Ascending aorta (tissue), 2 donors: Measurements from ENCODE around the gene PYGL. TPM values are rescaled to one million over a fixed set of nuclear protein-coding genes. Genes with fewer than 3 reads are reported as not detected.
"Not testable (repeated sequence)": the region's sequence is repeated elsewhere in the genome, so short reads cannot be mapped to it uniquely, and the experiment has no call there.

Experiments used
- DNase-seq, 2 donors: peaks; one replicate each; pipeline ENCODE4 v3.0.0-alpha.2; 2019; ENCODE audit warnings: low spot score in 2 of 2
- H3K27ac ChIP-seq, 2 donors: fragments of 200-600 bp; sonication (generic); one replicate each; pipeline ENCODE4 v1.5.1; 2016 to 2017; ENCODE audit warnings: mild to moderate bottlenecking in 1 of 2
- H3K27me3 ChIP-seq: fragments of 200-600 bp; sonication (generic); one replicate; pipeline ENCODE4 v1.5.1; 2017
- H3K36me3 ChIP-seq, 2 donors: fragments of 200-600 bp; sonication (generic); one replicate each; pipeline ENCODE4 v1.5.1; 2016
- H3K4me1 ChIP-seq, 2 donors: fragments of 200-600 bp; sonication (generic); one replicate each; pipeline ENCODE4 v1.5.1; 2016 to 2017; ENCODE audit warnings: mild to moderate bottlenecking in 1 of 2
- H3K4me3 ChIP-seq, 2 donors: fragments of 200-600 bp; sonication (generic); one replicate each; pipeline ENCODE4 v1.5.1; 2016 to 2017; ENCODE audit warnings: mild to moderate bottlenecking in 1 of 2
- H3K9me3 ChIP-seq, 2 donors: fragments of 200-600 bp; sonication (generic); one replicate each; pipeline ENCODE4 v1.5.1; 2016
- CTCF ChIP-seq, 3 experiments: fragments of 200-600 bp in 2 of 3; fragments of 450-650 bp in 1 of 3; sonication (generic) in 2 of 3; IDR thresholded peaks; one replicate each; pipeline ENCODE4 v1.5.1; 2016 to 2019; ENCODE audit warnings: antibody characterized with exemption in 3 of 3, mild to moderate bottlenecking in 1 of 3, moderate library complexity in 1 of 3
- intact Hi-C: fragments of 100-400 bp; cut with DNase I; formaldehyde crosslinking; loops from one replicate; pipeline ENCODE4 v1.15.1; 2023
- total RNA-seq: library from RNA; depleted of rRNA; stranded (reverse); fragments of >200 nt; gene quantifications from one replicate; pipeline ENCODE4 v1.1.0, GENCODE V29; 2016

The PYGL gene
- total RNA-seq, 1 donor from 2014 or later, result 13.8 TPM

GRCh38 chr14:50961605-50962221 lies 17.4 kb upstream of the PYGL start:
- Histone ChIP-seq H3K9me3 (no peaks in the 10 kb centered on the region), H3K4me3 (peak overlapping the region; percentile 23), H3K27ac (peak overlapping the region; percentile 39 to 78), H3K4me1 (peaks cover 8 to 17% of the 10 kb centered on the region in 2 donors), H3K36me3 (no peaks in the 10 kb centered on the region), H3K27me3 (no peaks in the 10 kb centered on the region)
- no peak for DNase-seq
- TF ChIP-seq CTCF (IDR thresholded peaks at IDR 0.05), result no peak
- intact Hi-C loops, result loop anchor here (1.0 to 5.0 kb wide), 4 partner anchors 17 to 294 kb away; partner anchors contain the start of genes PYGL, SAV1 and TRIM9

GRCh38 chr14:50957296-50957695 lies 13.0 kb upstream of the PYGL start:
- intact Hi-C loops, result no loop called here
- Histone ChIP-seq H3K4me3 (peak overlapping the region in 1 of 2 donors; percentile 34), H3K27me3 (no peaks in the 10 kb centered on the region), H3K4me1 (peaks cover 4 to 13% of the 10 kb centered on the region in 2 donors), H3K9me3 (no peaks in the 10 kb centered on the region), H3K27ac (peak overlapping the region in 1 of 2 donors; percentile 27), H3K36me3 (no peaks in the 10 kb centered on the region)
- TF ChIP-seq CTCF (IDR thresholded peaks at IDR 0.05), result no peak
- DNase-seq, result no peak

- H3K27me3 ChIP-seq, H3K9me3 ChIP-seq, H3K4me3 ChIP-seq, H3K4me1 ChIP-seq, H3K36me3 ChIP-seq, DNase-seq, H3K27ac ChIP-seq, intact Hi-C loops: not testable (repeated sequence)
These were observed 12.1 kb upstream of the PYGL start for GRCh38 chr14:50956421-50956820.

GRCh38 chr14:50955373-50956043 lies 11.2 kb upstream of the PYGL start:
- peak in 1 of 3 experiments; percentile 7 for TF ChIP-seq CTCF (IDR thresholded peaks at IDR 0.05)
- Histone ChIP-seq H3K27ac (no peak overlapping the region), H3K4me3 (no peak overlapping the region), H3K9me3 (no peaks in the 10 kb centered on the region), H3K36me3 (no peaks in the 10 kb centered on the region), H3K4me1 (peaks cover 0 to under 1% of the 10 kb centered on the region in 2 donors), H3K27me3 (no peaks in the 10 kb centered on the region)
- intact Hi-C loops, result loop anchor here (2.0 kb wide), 1 partner anchor 265 kb away; no protein-coding TSS in a partner anchor
- peak; percentile 27 to 81 for DNase-seq

- no peak overlapping the region for H3K27ac ChIP-seq
- TF ChIP-seq CTCF (IDR thresholded peaks at IDR 0.05), result peak; percentile 44 to 69 (median 52)
- H3K4me1 ChIP-seq, result no peaks in the 10 kb centered on the region
- no peak for DNase-seq
- no peaks in the 10 kb centered on the region for H3K36me3 ChIP-seq
- intact Hi-C loops, result loop anchor here (2.0 kb wide), 1 partner anchor 266 kb away; no protein-coding TSS in a partner anchor
- H3K27me3 ChIP-seq, result no peaks in the 10 kb centered on the region
- H3K4me3 ChIP-seq, result no peak overlapping the region
- no peaks in the 10 kb centered on the region for H3K9me3 ChIP-seq
These were observed 10.6 kb upstream of the PYGL start for GRCh38 chr14:50954811-50955372.

- no peak overlapping the region for H3K4me3 ChIP-seq
- intact Hi-C loops, result no loop called here
- no peaks in the 10 kb centered on the region for H3K9me3 ChIP-seq
- no peak overlapping the region for H3K27ac ChIP-seq
- H3K36me3 ChIP-seq, result no peaks in the 10 kb centered on the region
- no peaks in the 10 kb centered on the region for H3K4me1 ChIP-seq
- H3K27me3 ChIP-seq, result no peaks in the 10 kb centered on the region
- TF ChIP-seq CTCF (IDR thresholded peaks at IDR 0.05), result no peak
- DNase-seq, result no peak
These were observed 9.2 kb upstream of the PYGL start for GRCh38 chr14:50953502-50953901.
